Gastrocnemius medialis (tissue), 4 donors: Measurements from ENCODE around the gene GALNT18.

Experiments used
- CTCF ChIP-seq, 5 experiments: fragments of 450-650 bp in 3 of 5; fragments of 200-600 bp in 2 of 5; sonication (generic) in 2 of 5; IDR thresholded peaks in 4 of 5; conservative IDR thresholded peaks in 1 of 5; 1 replicate in 4 of 5; 2 replicates in 1 of 5; pipeline ENCODE4 v1.5.1; 2016 to 2019; ENCODE audit warnings: antibody characterized with exemption in 5 of 5, mild to moderate bottlenecking in 3 of 5, moderate library complexity in 3 of 5
- POLR2A ChIP-seq, 2 donors: fragments of 450-650 bp; IDR thresholded peaks; one replicate each; pipeline ENCODE4 v1.6.1; 2017; ENCODE audit warnings: antibody characterized with exemption in 2 of 2, mild to moderate bottlenecking in 2 of 2, moderate library complexity in 2 of 2

GRCh38 chr11:11512929-11513328 lies 108.9 kb downstream of the GALNT18 start:
- no peak for TF ChIP-seq CTCF (IDR thresholded peaks at IDR 0.05 in 4 of 5, conservative IDR thresholded peaks at IDR 0.05 in 1 of 5)
- no peak for TF ChIP-seq POLR2A (IDR thresholded peaks at IDR 0.05)
